ENCODE results near the gene NLN.

- no peak for TF ChIP-seq CTCF (IDR thresholded peaks at IDR 0.05)
- no peak for TF ChIP-seq POLR2A (IDR thresholded peaks at IDR 0.05)
Observed at GRCh38 chr5:65811885-65812284, 89.9 kb downstream of the NLN start.
